ENCODE data around the gene C11orf21.

Gene C11orf21

DNA sequence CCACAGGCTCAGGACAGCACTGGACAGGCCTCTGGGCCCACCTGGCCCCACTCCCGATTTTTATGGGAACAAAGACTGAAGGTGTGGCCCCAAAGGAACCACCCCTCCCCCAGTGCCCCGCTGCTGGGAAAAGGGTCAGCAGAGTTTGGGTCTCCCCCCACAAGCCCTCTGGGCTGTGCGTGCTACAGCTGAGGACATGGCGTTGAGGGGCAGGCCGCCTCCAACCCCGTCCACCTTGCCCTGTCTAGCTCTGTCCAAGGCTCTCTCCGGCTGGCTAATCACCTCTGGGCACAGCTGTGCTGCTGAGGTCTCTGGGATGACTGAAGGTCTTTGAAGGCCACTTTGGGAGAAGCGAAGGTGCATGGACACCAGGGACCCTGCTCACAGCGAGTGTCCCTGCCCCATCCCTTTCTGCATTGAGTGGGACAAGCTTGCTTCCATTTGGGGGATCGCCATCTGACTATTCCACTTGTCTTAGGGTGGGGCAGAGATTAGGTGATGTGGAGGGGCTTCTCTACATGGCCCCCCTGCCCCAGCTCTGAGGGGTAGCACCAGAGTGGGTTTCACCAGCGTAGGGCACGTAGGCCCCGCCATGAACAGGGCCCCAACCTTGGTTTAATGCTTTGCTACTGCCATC lies 37.9 kb downstream of the C11orf21 start:
- in situ Hi-C loops (cut with MboI; ENCODE audit: low sequenced_read_pairs): no loop called here

DNA sequence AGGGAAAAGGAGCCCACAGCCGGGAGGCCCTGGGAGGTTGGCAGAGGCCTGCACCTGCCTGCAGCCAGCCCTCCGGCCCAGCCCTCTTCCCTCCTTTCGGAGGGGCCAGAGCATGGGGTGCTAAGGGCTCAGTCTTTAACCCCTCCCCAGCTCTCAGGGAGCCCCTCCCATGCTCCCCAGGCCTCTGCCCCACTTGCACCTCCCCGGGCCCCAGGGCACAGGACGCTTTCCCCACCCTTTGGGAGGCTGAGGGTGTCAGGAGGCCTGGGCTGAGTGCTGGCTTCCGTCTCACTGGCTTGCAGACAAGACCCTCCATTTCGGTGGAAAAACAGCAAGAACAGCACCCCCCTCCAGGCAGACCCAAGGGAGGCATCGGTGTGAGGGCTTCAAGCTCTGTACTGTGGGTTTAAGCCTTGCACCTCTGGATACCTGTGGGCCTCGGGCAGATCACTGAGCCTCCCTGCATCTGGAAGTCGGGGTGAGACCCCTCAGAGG lies 38.6 kb downstream of the C11orf21 start:
- in situ Hi-C loops (cut with MboI; ENCODE audit: low sequenced_read_pairs): no loop called here

DNA sequence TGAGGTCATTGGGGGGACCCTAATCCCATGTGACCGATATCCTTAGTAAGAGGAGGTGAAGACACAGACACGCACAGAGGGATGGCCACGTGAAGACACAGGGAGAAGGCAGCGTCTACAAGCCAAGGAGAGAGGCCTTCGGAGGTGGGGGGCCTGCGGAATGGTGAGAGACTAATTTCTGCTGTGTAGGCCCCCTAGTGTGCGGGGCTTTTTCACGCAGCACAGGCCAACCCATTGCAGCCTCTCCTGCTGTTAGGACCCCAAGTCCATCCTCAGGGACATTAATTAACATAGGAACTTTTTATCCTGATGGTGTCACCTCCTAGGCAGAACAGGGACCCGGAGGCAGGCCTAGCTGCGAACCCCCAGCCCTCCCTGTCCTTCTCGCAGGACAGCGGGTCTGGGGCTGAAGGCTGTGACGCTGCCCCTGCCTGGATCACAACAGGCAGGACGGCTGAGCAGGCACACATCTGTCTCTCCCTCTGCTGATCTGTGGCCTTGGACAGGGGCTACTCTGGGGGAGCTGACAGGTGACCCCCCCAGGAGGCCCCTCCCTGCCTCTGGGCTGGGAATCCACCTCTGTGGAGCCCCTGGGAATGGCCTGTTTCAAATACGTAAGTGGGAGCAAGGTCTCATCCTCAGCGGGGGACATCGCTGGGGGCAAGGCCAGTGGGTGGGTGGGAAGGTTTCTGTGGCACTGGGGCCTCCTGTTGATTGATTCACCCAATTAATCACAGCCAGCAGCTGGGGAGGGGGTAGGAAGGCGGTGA lies 39.2 kb downstream of the C11orf21 start:
- in situ Hi-C loops (cut with MboI; ENCODE audit: low sequenced_read_pairs): no loop called here

DNA sequence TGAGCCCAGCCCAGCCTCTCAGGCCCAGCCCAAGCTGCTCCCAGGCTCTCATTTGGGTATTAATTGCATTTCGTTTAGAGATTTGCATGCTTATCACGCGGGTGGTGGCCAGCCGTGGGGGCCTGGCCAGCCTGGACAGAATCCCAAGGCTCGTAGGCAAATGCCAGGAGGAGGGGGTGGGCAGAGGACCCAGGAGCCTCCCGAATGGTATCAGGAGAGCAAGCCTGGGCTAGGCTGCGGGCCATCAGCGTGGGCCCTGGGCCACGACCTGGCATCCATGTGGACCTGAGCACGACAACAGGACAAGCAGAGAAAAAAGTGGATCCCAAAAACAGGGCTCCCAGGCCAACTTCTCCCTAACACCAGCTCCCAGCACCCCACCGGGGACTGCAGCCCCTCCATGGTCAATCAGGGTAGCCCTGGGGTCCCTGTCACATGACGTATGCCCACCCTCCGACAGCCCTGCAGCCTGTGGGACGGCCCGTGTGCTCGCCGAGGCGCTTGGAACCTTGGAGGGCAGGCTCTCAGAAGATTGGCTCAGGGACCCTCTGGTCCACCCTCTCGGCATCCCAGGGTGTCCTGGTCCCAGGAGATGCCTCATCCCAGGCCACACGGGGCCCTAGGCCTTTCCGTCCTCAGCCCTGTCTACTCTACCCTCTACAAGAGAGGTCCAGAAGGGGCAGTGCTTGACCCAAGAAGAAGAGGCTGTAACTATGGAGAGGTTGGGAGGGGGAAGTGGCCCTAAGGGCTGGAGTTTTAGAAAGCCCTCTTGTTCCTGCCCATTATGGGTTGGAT lies 40.1 kb downstream of the C11orf21 start:
- in situ Hi-C loops (cut with MboI; ENCODE audit: low sequenced_read_pairs): no loop called here

GRCh38 chr11:2260491-2261364 lies 41.0 kb downstream of the C11orf21 start:
- in situ Hi-C loops (cut with MboI; ENCODE audit: low sequenced_read_pairs): no loop called here

DNA sequence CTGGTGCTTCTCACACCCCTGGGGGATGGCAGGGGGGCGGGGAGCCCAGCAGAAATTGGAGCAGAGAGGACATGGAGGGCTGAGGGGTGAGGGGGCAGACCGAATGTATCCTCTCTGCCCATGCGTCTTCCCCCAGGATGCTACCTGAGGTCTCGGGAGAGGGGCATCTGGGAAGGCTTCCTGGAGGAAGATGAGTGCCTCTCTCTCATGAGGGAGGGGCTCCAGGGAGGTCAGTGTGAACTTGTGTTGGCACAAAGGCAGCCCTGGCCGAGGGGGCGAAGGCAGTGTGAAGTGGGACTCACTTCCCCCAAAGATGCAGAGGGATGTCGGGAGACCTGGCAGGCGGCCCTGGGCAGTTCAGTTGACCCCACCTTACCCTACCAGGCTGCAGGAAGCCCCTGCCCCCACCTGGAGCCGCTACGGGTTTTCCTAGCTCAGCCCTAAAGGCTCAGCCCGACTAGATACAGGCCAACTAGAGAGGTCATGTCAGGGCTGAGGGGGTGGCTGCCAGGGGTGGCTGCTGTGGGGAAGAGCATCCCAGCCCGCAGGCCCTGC lies 41.7 kb downstream of the C11orf21 start:
- in situ Hi-C loops (cut with MboI; ENCODE audit: low sequenced_read_pairs): no loop called here

DNA sequence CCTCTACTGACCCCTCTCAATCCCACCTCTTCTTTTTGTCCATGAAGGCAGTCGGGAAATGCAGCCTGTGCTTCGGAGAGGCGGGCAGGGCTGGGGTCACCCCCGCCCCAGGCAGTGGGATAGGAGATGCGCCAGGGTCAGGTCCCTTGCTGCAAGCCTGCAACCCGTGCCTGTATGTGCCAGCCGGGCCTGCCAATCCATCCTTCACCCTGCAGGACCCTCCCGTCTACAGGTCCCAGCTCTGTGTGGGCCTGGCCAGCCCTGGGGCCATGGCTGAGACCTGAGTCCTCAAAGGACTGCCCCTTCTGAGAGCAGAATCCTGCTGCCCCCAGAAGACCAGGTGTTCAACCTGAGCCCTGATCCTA lies 42.3 kb downstream of the C11orf21 start:
- in situ Hi-C loops (cut with MboI; ENCODE audit: low sequenced_read_pairs): no loop called here

DNA sequence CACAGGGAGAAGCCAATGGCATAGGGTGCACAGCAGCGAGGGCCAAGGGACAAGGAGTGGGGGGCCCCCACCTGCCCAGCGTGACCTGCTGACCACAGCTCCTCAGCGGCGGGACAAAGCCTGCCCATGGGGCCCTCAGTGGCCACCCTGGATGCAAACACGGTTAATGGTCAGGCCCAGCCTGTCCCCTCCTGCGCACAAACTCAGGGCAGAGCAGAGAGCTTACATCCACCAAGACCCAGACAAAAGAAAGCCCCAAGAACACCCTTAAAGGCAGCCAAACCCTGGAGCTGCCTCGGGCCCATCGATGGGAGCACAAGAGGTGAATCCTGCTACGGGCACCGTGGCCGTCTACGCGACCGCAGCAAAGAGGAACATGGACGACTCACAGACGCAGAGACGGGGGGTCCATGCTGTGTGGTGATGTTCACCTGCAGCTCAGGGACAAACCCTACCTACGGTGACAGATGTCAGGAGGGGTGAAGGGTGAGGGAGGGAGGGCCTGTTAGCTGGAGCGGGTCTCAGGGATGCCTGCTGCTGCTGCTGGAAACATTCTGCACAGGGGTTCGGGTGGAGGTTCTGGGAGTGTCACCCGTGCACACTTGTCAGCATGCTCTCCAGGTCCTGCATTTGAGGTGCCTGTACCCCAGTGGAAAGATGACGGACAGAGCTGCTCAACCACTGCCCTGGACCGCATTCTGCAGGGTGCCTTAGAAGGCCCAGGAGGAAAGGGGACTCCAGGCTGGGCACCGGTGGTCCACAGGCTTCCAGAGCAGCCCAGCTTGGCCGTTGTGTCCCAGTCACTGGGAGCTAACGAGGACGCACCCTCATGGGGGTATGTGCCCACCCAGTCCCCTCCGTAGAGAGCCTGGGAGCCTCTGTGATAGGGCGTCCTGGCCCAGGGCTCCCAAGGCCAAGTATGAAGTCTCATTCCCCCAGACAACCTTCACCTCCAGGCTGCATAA lies 42.9 kb downstream of the C11orf21 start:
- in situ Hi-C loops (cut with MboI; ENCODE audit: low sequenced_read_pairs): no loop called here

GRCh38 chr11:2256951-2257700 lies 44.6 kb downstream of the C11orf21 start:
- in situ Hi-C loops (cut with MboI; ENCODE audit: low sequenced_read_pairs): no loop called here

- in situ Hi-C loops (cut with MboI; ENCODE audit: low sequenced_read_pairs): no loop called here
Measured at GRCh38 chr11:2256293-2256913, 45.3 kb downstream of the C11orf21 start.

DNA sequence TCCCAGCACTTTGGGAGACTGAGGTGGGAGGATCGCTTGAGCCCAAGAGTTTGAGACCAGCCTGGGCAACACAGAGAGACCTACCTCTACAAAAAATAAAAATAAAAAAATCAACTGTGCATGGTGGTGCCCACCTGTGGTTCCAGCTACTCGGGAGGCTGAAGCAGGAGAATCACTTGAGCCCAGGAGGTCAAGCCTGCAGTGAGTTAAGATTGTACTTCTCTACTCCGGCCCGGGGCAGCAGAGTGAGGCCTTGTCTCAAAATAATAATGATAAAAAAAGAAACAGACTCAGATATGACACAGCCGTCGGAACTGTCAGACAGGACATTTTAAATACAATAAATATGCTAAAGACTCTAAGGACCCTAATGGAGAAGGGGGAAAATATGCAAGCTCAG lies 49.7 kb downstream of the C11orf21 start:
- in situ Hi-C loops (cut with MboI; ENCODE audit: low sequenced_read_pairs): no loop called here

GRCh38 chr11:2251138-2251537 lies 50.6 kb downstream of the C11orf21 start:
- in situ Hi-C loops (cut with MboI; ENCODE audit: low sequenced_read_pairs): no loop called here

GRCh38 chr11:2250485-2250884 lies 51.2 kb downstream of the C11orf21 start:
- in situ Hi-C loops (cut with MboI; ENCODE audit: low sequenced_read_pairs): no loop called here

DNA sequence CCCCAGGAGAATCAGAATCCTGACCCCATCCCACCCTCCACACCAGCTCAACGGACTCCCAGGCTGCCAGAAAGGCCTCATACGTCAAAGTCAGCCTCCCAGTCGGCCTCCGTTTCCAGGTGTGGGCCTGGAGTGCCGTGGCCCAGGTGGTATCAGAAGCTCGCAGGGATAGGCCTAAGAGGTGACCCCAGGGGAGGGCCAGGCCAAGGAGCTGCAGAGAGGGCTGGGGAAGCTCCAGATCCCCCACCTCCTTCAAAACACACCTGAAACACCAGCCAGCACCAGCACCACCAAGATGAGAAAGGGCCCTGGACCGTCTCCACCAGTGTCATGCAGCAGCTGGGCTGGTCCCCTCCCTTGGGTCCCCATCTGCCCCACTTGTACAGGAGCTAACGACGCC lies 51.7 kb downstream of the C11orf21 start:
- in situ Hi-C loops (cut with MboI; ENCODE audit: low sequenced_read_pairs): no loop called here

DNA sequence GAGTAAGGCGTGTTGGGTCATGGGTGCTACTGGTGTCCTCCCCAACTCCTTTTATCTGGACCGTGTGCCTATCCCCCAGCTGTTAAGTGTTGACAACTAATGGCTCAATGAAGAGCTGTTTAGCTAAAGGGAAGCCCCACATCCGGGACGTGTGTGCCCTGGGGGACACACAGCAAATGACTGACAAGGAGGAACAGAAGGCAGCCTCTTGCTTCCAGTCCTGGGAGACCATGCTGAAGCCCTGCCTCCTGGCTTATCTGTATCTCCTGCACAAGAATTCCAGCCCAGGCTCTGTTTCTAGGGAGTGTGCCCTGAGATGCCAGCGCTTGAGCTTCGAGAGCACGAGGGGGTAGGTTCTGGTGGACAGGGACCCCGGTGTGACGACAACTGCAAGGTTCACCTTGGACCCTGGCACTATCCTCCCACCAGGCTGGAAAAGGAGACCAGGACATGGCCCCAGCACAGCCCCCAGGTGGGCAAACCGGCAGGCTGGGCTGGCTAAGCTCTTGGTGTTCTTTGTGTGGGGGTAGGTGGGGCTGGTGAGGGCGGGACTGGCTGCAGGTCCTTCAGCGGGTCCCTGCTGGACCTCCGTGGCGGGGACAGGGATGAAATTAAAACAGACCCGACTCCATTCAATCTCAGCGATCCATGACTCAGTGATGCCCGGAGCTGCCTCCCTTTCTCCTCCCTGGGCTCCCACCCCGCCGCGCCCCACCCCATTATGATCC lies 52.4 kb downstream of the C11orf21 start:
- in situ Hi-C loops (cut with MboI; ENCODE audit: low sequenced_read_pairs): no loop called here

- in situ Hi-C loops (cut with MboI; ENCODE audit: low sequenced_read_pairs): no loop called here
Measured at GRCh38 chr11:2248762-2249161, 53.0 kb downstream of the C11orf21 start.

GRCh38 chr11:2248242-2248641 lies 53.5 kb downstream of the C11orf21 start:
- in situ Hi-C loops (cut with MboI; ENCODE audit: low sequenced_read_pairs): no loop called here
